Mesendoderm (in vitro differentiated cells): ENCODE results near the gene CLIP3.
"Not testable (repeated sequence)": the region's sequence is repeated elsewhere in the genome, so short reads cannot be mapped to it uniquely, and the experiment has no call there.

Experiments used
- DNase-seq: peaks from one replicate; pipeline ENCODE4 v3.0.0; 2013
- H2AK5ac ChIP-seq: 2 replicates; pipeline ENCODE4 v1.6.1; 2013; ENCODE audit warnings: low read length, inconsistent platforms
- H2BK120ac ChIP-seq: 2 replicates; pipeline ENCODE4 v1.6.1; 2013; ENCODE audit warnings: low read depth, mild to moderate bottlenecking, low read length, moderate library complexity, mixed read lengths
- H2BK15ac ChIP-seq: replicated peaks from 2 replicates; pipeline ENCODE4 v1.6.1; 2013; ENCODE audit warnings: low read depth, mild to moderate bottlenecking, moderate library complexity
- H2BK5ac ChIP-seq: 2 replicates; pipeline ENCODE4 v1.6.1; 2013; ENCODE audit warnings: low read length, inconsistent platforms
- H3K18ac ChIP-seq: 2 replicates; pipeline ENCODE4 v1.6.1; 2013; ENCODE audit warnings: mild to moderate bottlenecking, low read length, mixed read lengths
- H3K23ac ChIP-seq: one replicate; pipeline ENCODE4 v1.6.1; 2013; ENCODE audit warnings: low read length
- H3K27ac ChIP-seq: 2 replicates; pipeline ENCODE4 v1.5.1; 2013; ENCODE audit warnings: low read depth, mild to moderate bottlenecking, inconsistent platforms, low read length, moderate library complexity
- H3K27me3 ChIP-seq: 2 replicates; pipeline ENCODE4 v1.6.1; 2013; ENCODE audit warnings: low read length, control low read depth, mild to moderate bottlenecking, inconsistent platforms; ENCODE audit not compliant: insufficient read depth, poor library complexity
- H3K36me3 ChIP-seq: 2 replicates; pipeline ENCODE4 v1.6.1; 2013; ENCODE audit warnings: low read length, inconsistent platforms; ENCODE audit not compliant: control insufficient read depth, insufficient read depth
- H3K4ac ChIP-seq: one replicate; pipeline ENCODE4 v1.6.1; 2013; ENCODE audit warnings: low read depth, mild to moderate bottlenecking, low read length, moderate library complexity
- H3K4me1 ChIP-seq: 2 replicates; pipeline ENCODE4 v1.6.1; 2013; ENCODE audit warnings: low read depth, low read length, inconsistent platforms; ENCODE audit not compliant: control insufficient read depth
- H3K4me2 ChIP-seq: 2 replicates; pipeline ENCODE4 v1.6.1; 2013; ENCODE audit warnings: low read length
- H3K4me3 ChIP-seq: 2 replicates; pipeline ENCODE4 v1.5.1; 2013; ENCODE audit warnings: mild to moderate bottlenecking, low read length
- H3K56ac ChIP-seq: one replicate; pipeline ENCODE4 v1.6.1; 2013; ENCODE audit warnings: low read length
- H3K79me1 ChIP-seq: 2 replicates; pipeline ENCODE4 v1.6.1; 2013; ENCODE audit warnings: low read length, inconsistent platforms
- H3K79me2 ChIP-seq: 2 replicates; pipeline ENCODE4 v1.6.1; 2013; ENCODE audit warnings: mild to moderate bottlenecking, low read length; ENCODE audit not compliant: control insufficient read depth, insufficient read depth
- H3K9ac ChIP-seq: 2 replicates; pipeline ENCODE4 v1.6.1; 2013; ENCODE audit warnings: low read length, inconsistent platforms
- H4K5ac ChIP-seq: one replicate; pipeline ENCODE4 v1.6.1; 2013; ENCODE audit warnings: low read length
- H4K8ac ChIP-seq: one replicate; pipeline ENCODE4 v1.6.1; 2013; ENCODE audit warnings: low read depth, mild to moderate bottlenecking, control low read depth, low read length, moderate library complexity
- WGBS: extraction: QIAGEN DNeasy Blood & Tissue Kit; methylation state at CpG from one replicate; pipeline ENCODE4 v1.1.7; 2013; ENCODE audit warnings: low lambda C conversion rate, missing lambda C conversion rate; ENCODE audit not compliant: insufficient coverage; ENCODE audit errors: extremely low coverage; 5-methylcytosine and 5-hydroxymethylcytosine counted together

The CLIP3 gene

DNA sequence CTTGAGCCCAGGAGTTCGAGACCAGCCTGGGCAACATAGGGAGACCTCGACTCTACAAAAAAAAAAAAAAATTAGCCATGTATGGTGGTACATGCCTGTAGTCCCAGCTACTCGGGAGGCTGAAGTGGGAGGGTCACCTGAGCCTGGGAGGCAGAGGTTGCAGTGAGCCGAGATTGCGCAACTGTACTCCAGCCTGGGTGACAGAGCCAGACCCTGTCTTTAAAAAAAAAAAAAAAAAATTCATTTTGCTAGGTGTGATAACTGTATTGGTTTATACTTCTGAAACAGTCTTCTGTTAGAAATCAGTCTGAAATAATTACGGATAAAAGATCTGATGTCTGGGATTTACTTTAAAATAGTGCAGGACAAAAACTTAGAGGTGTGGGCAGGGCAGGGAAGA is 8.4 kb upstream of the CLIP3 start:
- not testable (repeated sequence) for H3K4ac ChIP-seq, H3K27me3 ChIP-seq, H2BK5ac ChIP-seq, H3K36me3 ChIP-seq, H3K79me1 ChIP-seq, H3K23ac ChIP-seq, H2BK120ac ChIP-seq, H3K18ac ChIP-seq, H3K9ac ChIP-seq, H3K4me2 ChIP-seq, H3K27ac ChIP-seq, H4K5ac ChIP-seq, H3K79me2 ChIP-seq, H3K4me1 ChIP-seq, H2AK5ac ChIP-seq, H3K56ac ChIP-seq, H3K4me3 ChIP-seq, H2BK15ac ChIP-seq, DNase-seq, H4K8ac ChIP-seq
- WGBS = no CpG with 5 or more reads among the region's 6 CpGs

DNA sequence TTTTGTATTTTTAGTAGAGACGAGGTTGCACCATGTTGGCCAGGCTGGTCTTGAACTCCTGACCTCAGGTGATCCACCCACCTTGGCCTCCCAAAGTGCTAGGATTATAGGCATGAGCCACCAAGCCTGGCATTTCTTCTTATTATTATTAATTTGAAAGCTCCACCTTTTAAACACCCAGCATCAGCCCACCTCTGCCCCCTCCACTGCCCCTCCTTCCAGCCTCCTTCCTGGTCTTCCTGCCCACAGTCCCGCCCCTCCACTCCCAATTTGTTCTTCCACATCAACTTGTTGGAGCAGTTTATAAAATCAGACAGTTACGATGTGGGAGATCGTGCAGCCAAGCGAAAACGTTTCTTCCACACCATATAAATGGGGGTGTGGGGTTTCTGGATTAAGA is 7.8 kb upstream of the CLIP3 start:
- DNase-seq = no peak
- H2BK15ac ChIP-seq = no peak overlapping the region
- no peak overlapping the region for H3K23ac ChIP-seq
- H3K9ac ChIP-seq = no peak overlapping the region
- WGBS = no CpG with 5 or more reads among the region's 6 CpGs
- no peaks in the 10 kb centered on the region for H3K4me1 ChIP-seq
- no peak overlapping the region for H3K4me3 ChIP-seq
- H3K56ac ChIP-seq = no peak overlapping the region
- H3K79me2 ChIP-seq = no peaks in the 10 kb centered on the region
- H3K4ac ChIP-seq = no peak overlapping the region
- no peak overlapping the region for H3K4me2 ChIP-seq
- no peaks in the 10 kb centered on the region for H3K36me3 ChIP-seq
- H3K27ac ChIP-seq = no peak overlapping the region
- H4K5ac ChIP-seq = no peak overlapping the region
- H3K18ac ChIP-seq = no peak overlapping the region
- no peak overlapping the region for H4K8ac ChIP-seq
- no peaks in the 10 kb centered on the region for H3K27me3 ChIP-seq
- H3K79me1 ChIP-seq = no peaks in the 10 kb centered on the region
- H2BK120ac ChIP-seq = no peak overlapping the region
- H2BK5ac ChIP-seq = no peak overlapping the region
- no peak overlapping the region for H2AK5ac ChIP-seq

GRCh38 chr19:36031308-36031707 is 1.4 kb downstream of the CLIP3 start:
- Histone ChIP-seq H2BK15ac (no peak overlapping the region), H3K27me3 (no peaks in the 10 kb centered on the region), H3K79me1 (no peaks in the 10 kb centered on the region), H3K18ac (no peak overlapping the region), H3K4me1 (no peaks in the 10 kb centered on the region), H3K27ac (no peak overlapping the region), H3K4me2 (no peak overlapping the region), H3K79me2 (no peaks in the 10 kb centered on the region), H4K5ac (no peak overlapping the region), H2BK5ac (no peak overlapping the region), H3K23ac (no peak overlapping the region), H3K56ac (no peak overlapping the region), H2BK120ac (no peak overlapping the region), H3K36me3 (no peaks in the 10 kb centered on the region), H2AK5ac (no peak overlapping the region), H3K9ac (no peak overlapping the region), H3K4me3 (no peak overlapping the region), H4K8ac (no peak overlapping the region), H3K4ac (no peak overlapping the region)
- no CpG with 5 or more reads among the region's 6 CpGs for WGBS
- no peak for DNase-seq

DNA sequence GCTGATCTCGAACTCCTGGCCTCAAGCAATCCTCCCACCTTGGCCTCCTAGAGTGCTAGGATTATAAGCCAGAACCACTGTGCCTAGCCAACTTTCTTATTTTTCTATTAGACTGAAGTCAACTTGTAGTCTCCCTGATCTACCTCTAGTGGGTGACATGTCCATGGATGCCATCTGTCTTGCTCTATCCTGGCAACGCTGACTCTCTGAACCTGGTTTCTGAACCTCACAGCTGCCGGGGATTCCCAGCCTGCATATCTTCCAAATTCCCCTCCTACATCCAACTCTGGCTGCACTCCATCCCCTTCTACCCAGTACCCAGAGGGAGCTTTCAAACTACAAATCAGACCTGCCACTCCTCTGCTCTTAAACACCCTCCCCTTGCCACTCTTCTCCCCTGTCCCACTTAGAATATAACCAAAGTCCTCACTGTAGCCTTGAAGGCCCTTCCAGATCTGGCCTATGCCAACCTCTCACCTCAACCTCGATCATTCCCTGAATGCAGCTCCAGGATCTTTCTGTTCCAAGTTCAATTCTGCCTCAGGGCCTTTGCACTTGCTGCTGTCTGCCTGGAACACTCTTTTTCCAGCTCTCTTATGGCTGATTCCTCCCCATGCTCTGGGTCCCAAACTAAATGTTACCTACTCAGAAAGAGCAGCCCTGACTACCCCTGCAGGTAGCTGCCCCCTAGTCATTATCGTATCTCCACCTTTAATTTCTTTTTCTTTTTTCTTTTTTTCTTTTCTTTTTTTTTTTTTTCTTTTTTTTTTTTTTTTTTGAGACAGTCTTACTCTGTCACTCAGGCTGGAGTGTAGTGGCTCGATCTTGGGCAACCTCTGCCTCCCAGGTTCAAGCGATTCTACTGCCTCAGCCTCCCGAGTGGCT is 2.2 kb downstream of the CLIP3 start:
- DNase-seq = peak; percentile 14
- H3K56ac ChIP-seq = no peak overlapping the region

DNA sequence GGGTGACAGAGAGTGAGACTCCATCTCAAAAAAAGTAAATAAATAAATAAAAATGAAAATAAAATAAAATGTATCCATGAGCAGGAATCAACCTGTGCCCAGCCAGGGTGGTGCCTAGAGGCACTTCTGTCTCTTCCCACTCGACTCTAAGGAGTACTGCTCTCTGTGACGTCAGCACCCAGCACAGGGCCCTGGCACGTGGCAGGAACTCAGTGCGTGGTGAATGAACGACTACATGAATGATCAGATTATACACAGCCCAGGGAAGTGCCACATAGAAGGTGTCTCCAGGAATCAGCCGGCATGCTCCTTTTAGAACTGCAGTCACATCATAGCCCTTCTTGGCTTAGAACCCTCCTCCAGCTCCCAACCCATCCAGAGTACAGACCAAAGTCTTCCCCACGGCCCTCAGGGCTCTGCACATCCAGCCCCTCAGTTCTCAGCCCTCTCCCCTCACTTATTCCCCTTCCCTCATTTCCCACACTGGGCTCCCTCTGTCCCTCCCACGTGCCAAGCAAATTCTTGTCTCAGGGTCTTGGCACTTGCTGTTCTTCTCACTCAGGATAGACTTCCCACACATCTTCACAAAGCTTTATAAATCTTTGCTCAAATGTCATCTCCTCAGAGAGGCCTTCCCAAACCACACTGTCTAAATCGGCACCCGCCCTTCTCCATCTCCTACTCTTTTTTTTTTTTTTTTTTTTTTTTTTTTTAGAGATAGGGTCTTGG is 4.2 kb downstream of the CLIP3 start:
- H3K36me3 ChIP-seq = no peaks in the 10 kb centered on the region
- no peak overlapping the region for H2BK120ac ChIP-seq
- H4K8ac ChIP-seq = no peak overlapping the region
- H3K18ac ChIP-seq = no peak overlapping the region
- no peak overlapping the region for H3K4me2 ChIP-seq
- H3K4me3 ChIP-seq = no peak overlapping the region
- H3K27ac ChIP-seq = no peak overlapping the region
- H3K56ac ChIP-seq = no peak overlapping the region
- H3K79me1 ChIP-seq = no peaks in the 10 kb centered on the region
- WGBS = no CpG with 5 or more reads among the region's 10 CpGs
- H2AK5ac ChIP-seq = no peak overlapping the region
- no peaks in the 10 kb centered on the region for H3K27me3 ChIP-seq
- H3K4ac ChIP-seq = no peak overlapping the region
- no peak overlapping the region for H2BK5ac ChIP-seq
- no peak overlapping the region for H4K5ac ChIP-seq
- no peak overlapping the region for H3K9ac ChIP-seq
- no peaks in the 10 kb centered on the region for H3K4me1 ChIP-seq
- DNase-seq = no peak
- no peak overlapping the region for H2BK15ac ChIP-seq
- H3K79me2 ChIP-seq = no peaks in the 10 kb centered on the region
- no peak overlapping the region for H3K23ac ChIP-seq

More for the DNA sequence above, 2.2 kb downstream of the CLIP3 start:
- Histone ChIP-seq H3K4me2 (no peak overlapping the region), H3K27ac (no peak overlapping the region), H4K5ac (no peak overlapping the region), H2BK15ac (no peak overlapping the region), H3K9ac (no peak overlapping the region), H4K8ac (no peak overlapping the region), H3K4me3 (no peak overlapping the region), H2BK5ac (no peak overlapping the region), H3K79me2 (no peaks in the 10 kb centered on the region), H3K27me3 (no peaks in the 10 kb centered on the region), H2AK5ac (no peak overlapping the region), H3K79me1 (no peaks in the 10 kb centered on the region), H3K23ac (no peak overlapping the region), H3K36me3 (no peaks in the 10 kb centered on the region), H2BK120ac (no peak overlapping the region), H3K4me1 (no peaks in the 10 kb centered on the region), H3K18ac (no peak overlapping the region), H3K4ac (no peak overlapping the region)
- no CpG with 5 or more reads among the region's 8 CpGs for WGBS
